Measurements from ENCODE around the gene FRMD3. TPM values are rescaled to one million over a fixed set of nuclear protein-coding genes. Genes with fewer than 3 reads are reported as not detected.

Gene FRMD3
- total RNA-seq, 1 experiment from 2014 or later: 14.5 TPM

- Histone ChIP-seq H3K4me3 (ENCODE audit: low read depth in 2 of 2, low read length in 2 of 2) (no peak overlapping the region), H3K27ac (ENCODE audit: low read length) (no peak overlapping the region), H3K9me3 (ENCODE audit: control insufficient read depth, insufficient read depth, low read depth, low read length) (no peaks in the 10 kb centered on the region), H3K36me3 (ENCODE audit: control insufficient read depth, insufficient read depth, low read length) (no peaks in the 10 kb centered on the region), H3K27me3 (ENCODE audit: control insufficient read depth, insufficient read depth, low read length) (no peaks in the 10 kb centered on the region; the same call in 1 of the 2 replicates), H3K4me1 (ENCODE audit: control insufficient read depth, insufficient read depth, low read length) (no peaks in the 10 kb centered on the region)
- ChIA-PET CTCF (no interaction called here), POLR2A (no interaction called here)
- no TSS peak for BruUV-seq (replicated peaks)
- in situ Hi-C loops (cut with HindIII; ENCODE audit: low pct_unique_long_range_greater_than_20kb, low sequenced_read_pairs): no loop called here
- ATAC-seq (peak; percentile 82), DNase-seq (ENCODE audit: low read depth, low spot score) (no peak)
- TF ChIP-seq TCF7L2 (IDR thresholded peaks at IDR 0.05; ENCODE audit: low read depth, low read length) (no peak), CTCF (IDR thresholded peaks at IDR 0.05) (peak; percentile 58), SIN3A (IDR thresholded peaks at IDR 0.05; ENCODE audit: borderline replicate concordance, insufficient read depth, low read depth, low read length) (no peak)
- intact Hi-C loops (cut with micrococcal nuclease; ENCODE audit: unreplicated experiment): no loop called here
These were observed 339.0 kb downstream of the FRMD3 start for GRCh38 chr9:83199240-83199639.

GRCh38 chr9:83198371-83198770 is 339.8 kb downstream of the FRMD3 start:
- ChIA-PET CTCF (interaction anchor here (0.7 kb wide), 1 partner anchor 72 kb away, joined by 3 read pairs; no protein-coding TSS in a partner anchor), POLR2A (no interaction called here)
- no peaks in the 10 kb centered on the region for H3K9me3 ChIP-seq (ENCODE audit: control insufficient read depth, insufficient read depth, low read depth, low read length)
- no peak overlapping the region for H3K4me3 ChIP-seq (ENCODE audit: low read depth in 2 of 2, low read length in 2 of 2)
- no peaks in the 10 kb centered on the region for H3K36me3 ChIP-seq (ENCODE audit: control insufficient read depth, insufficient read depth, low read length)
- no peak for DNase-seq (ENCODE audit: low read depth, low spot score)
- no TSS peak for BruUV-seq (replicated peaks)
- no peak overlapping the region for H3K27ac ChIP-seq (ENCODE audit: low read length)
- TF ChIP-seq TCF7L2 (IDR thresholded peaks at IDR 0.05; ENCODE audit: low read depth, low read length): no peak
- TF ChIP-seq CTCF (IDR thresholded peaks at IDR 0.05): no peak
- no peak for TF ChIP-seq REST (IDR thresholded peaks at IDR 0.05; ENCODE audit: insufficient read depth in 1 of 2, low read depth in 2 of 2, low read length in 1 of 2)
- no peak for TF ChIP-seq POLR2AphosphoS5 (IDR thresholded peaks at IDR 0.05; ENCODE audit: low read depth, low read length)
- TF ChIP-seq SIN3A (IDR thresholded peaks at IDR 0.05; ENCODE audit: borderline replicate concordance, insufficient read depth, low read depth, low read length): no peak
- intact Hi-C loops (cut with micrococcal nuclease; ENCODE audit: unreplicated experiment) (no loop called here), in situ Hi-C loops (cut with HindIII; ENCODE audit: low pct_unique_long_range_greater_than_20kb, low sequenced_read_pairs) (no loop called here)
- no peaks in the 10 kb centered on the region; the same call in 1 of the 2 replicates for H3K27me3 ChIP-seq (ENCODE audit: control insufficient read depth, insufficient read depth, low read length)
- H3K4me1 ChIP-seq (ENCODE audit: control insufficient read depth, insufficient read depth, low read length): no peaks in the 10 kb centered on the region
- no peak for ATAC-seq

Measured in Panc1 (cell line).